Ovary (tissue), 9 donors: ENCODE measurements around the gene MYL4. TPM values are rescaled to one million over a fixed set of nuclear protein-coding genes. Genes with fewer than 3 reads are reported as not detected.

Experiments used
- DNase-seq, 5 donors: peaks; one replicate each; pipeline ENCODE4 v3.0.0-alpha.2; 2019 to 2020
- H3K27ac ChIP-seq, 2 donors: fragments of 200-600 bp; one replicate each; pipeline versions ENCODE4 v1.5.1 to v1.8.0; 2019 to 2022
- H3K27me3 ChIP-seq: fragments of 200-600 bp; one replicate; pipeline ENCODE4 v1.8.0; 2022
- H3K36me3 ChIP-seq: fragments of 200-600 bp; sonication (generic); one replicate; pipeline ENCODE4 v1.5.1; 2019
- H3K4me1 ChIP-seq: one replicate; pipeline ENCODE4 v1.8.1; 2013; ENCODE audit warnings: mild to moderate bottlenecking, moderate library complexity; ENCODE audit not compliant: insufficient read depth
- H3K4me3 ChIP-seq: fragments of 200-600 bp; sonication (generic); one replicate; pipeline ENCODE4 v1.5.1; 2017
- H3K9me3 ChIP-seq, 2 donors: fragments of 200-600 bp in 1 of 2; sonication (generic) in 1 of 2; one replicate each; pipeline versions ENCODE4 v1.5.1 to v1.8.1; 2013 to 2019; ENCODE audit warnings: mild to moderate bottlenecking in 1 of 2, moderate library complexity in 1 of 2
- CTCF ChIP-seq, 3 donors: fragments of 450-650 bp in 2 of 3; fragments of 200-600 bp in 1 of 3; IDR thresholded peaks; one replicate each; pipeline versions ENCODE4 v1.5.1 to v1.8.0; 2016 to 2022; ENCODE audit warnings: antibody characterized with exemption in 3 of 3, mild to moderate bottlenecking in 1 of 3
- EP300 ChIP-seq: sonication (generic); formaldehyde crosslinking; IDR thresholded peaks from one replicate; pipeline ENCODE4 v1.6.1; 2017; ENCODE audit warnings: antibody characterized with exemption
- POLR2A ChIP-seq: fragments of 450-650 bp; IDR thresholded peaks from one replicate; pipeline ENCODE4 v1.6.1; 2017; ENCODE audit warnings: antibody characterized with exemption, mild to moderate bottlenecking, moderate library complexity
- WGBS, 3 donors: extraction: QIAGEN DNeasy Blood & Tissue Kit in 1 of 3; methylation state at CpG; one replicate each; pipeline versions ENCODE4 v1.1.5 to v1.1.7; 2013 to 2017; 5-methylcytosine and 5-hydroxymethylcytosine counted together
- intact Hi-C, 4 donors: fragments of 100-400 bp; cut with DNase I; formaldehyde crosslinking; loops; one replicate each; pipeline versions ENCODE4 v1.11.0 to v1.15.1; 2022 to 2023
- polyA plus RNA-seq, 2 donors: library from polyadenylated mRNA; stranded (reverse); fragments of 200-250 nt in 1 of 2; fragments of 350-450 nt in 1 of 2; fragmentation: Illumina TruSeq in 1 of 2; extraction: RNeasy Lipid Tissue Mini Kit (QIAGEN cat#74804) in 1 of 2; gene quantifications; one replicate each; pipeline ENCODE4 v1.2.3, GENCODE V29; 2013 to 2014
- total RNA-seq, 7 donors: library from RNA; depleted of rRNA in 2 of 7; stranded (reverse); fragments of >200 nt in 2 of 7; fragmentation: NEBNext Ultra II Directional in 3 of 7; extraction: Animal tissue kit (Norgen Biotek cat#: 25700) in 3 of 7; gene quantifications; one replicate each; pipeline versions ENCODE4 v1.1.0 to v1.2.4, GENCODE V29; 2016 to 2023
- donor health status: DM: no; HTN: no; CAD: no; lungs with moderate emphysema.
- donor health status: DM: no; HTN: no; CAD: no.
- donor health status: Bipolar disorder and iron deficiency.
- donor health status: DM: yes; HTN: yes; CAD: no.
- donor health status: DM: no; HTN: no; CAD: no.
- donor health status: DM: yes; HTN: yes; CAD: no.

MYL4 gene
- total and polyA plus RNA-seq, 9 donors, result 0.28 to 0.79 (median 0.37) TPM; not detected in 5

GRCh38 chr17:47193931-47194511 lies 15.1 kb upstream of the MYL4 start:
- TF ChIP-seq EP300 (no peak), POLR2A (no peak), CTCF (IDR thresholded peaks at IDR 0.05) (no peak)
- Histone ChIP-seq H3K36me3 (no peaks in the 10 kb centered on the region), H3K9me3 (no peaks in the 10 kb centered on the region), H3K4me3 (no peak overlapping the region), H3K27me3 (no peaks in the 10 kb centered on the region), H3K27ac (no peak overlapping the region), H3K4me1 (no peaks in the 10 kb centered on the region)
- intact Hi-C loops, result no loop called here
- no peak for DNase-seq
- WGBS, 3 donors, result 96 to 97% (median 97%) methylated on average over 4 of the region's 4 CpGs

- no peak overlapping the region for H3K27ac ChIP-seq
- intact Hi-C loops, result no loop called here
- no peaks in the 10 kb centered on the region for H3K4me1 ChIP-seq
- TF ChIP-seq POLR2A, result no peak
- no peak for TF ChIP-seq CTCF (IDR thresholded peaks at IDR 0.05)
- no peak for TF ChIP-seq EP300
- no peaks in the 10 kb centered on the region for H3K27me3 ChIP-seq
- no peak for DNase-seq
- H3K4me3 ChIP-seq, result no peak overlapping the region
- H3K9me3 ChIP-seq, result no peaks in the 10 kb centered on the region
- no peaks in the 10 kb centered on the region for H3K36me3 ChIP-seq
These were observed 11.3 kb upstream of the MYL4 start for GRCh38 chr17:47197821-47198220.

GRCh38 chr17:47199627-47200324 lies 9.4 kb upstream of the MYL4 start:
- Histone ChIP-seq H3K27ac (no peak overlapping the region), H3K27me3 (no peaks in the 10 kb centered on the region)
- TF ChIP-seq EP300 (no peak), CTCF (IDR thresholded peaks at IDR 0.05) (no peak), POLR2A (no peak)

GRCh38 chr17:47200325-47200664 lies 8.9 kb upstream of the MYL4 start:
- H3K4me3 ChIP-seq, result no peak overlapping the region

More at GRCh38 chr17:47199627-47200324, 9.4 kb upstream of the MYL4 start:
- intact Hi-C loops, result no loop called here
- Histone ChIP-seq H3K9me3 (no peaks in the 10 kb centered on the region), H3K4me1 (peaks cover 1% of the 10 kb centered on the region), H3K4me3 (no peak overlapping the region), H3K36me3 (no peaks in the 10 kb centered on the region)
- no peak for DNase-seq
- WGBS, 3 donors, result 95 to 98% (median 96%) methylated on average over 8 of the region's 8 CpGs

More at GRCh38 chr17:47200325-47200664, 8.9 kb upstream of the MYL4 start:
- Histone ChIP-seq H3K9me3 (no peaks in the 10 kb centered on the region), H3K27ac (no peak overlapping the region), H3K27me3 (no peaks in the 10 kb centered on the region), H3K36me3 (no peaks in the 10 kb centered on the region), H3K4me1 (peaks cover 6% of the 10 kb centered on the region)
- WGBS, 3 donors, result 82 to 86% (median 84%) methylated on average over 4 of the region's 4 CpGs
- intact Hi-C loops, result no loop called here
- no peak for DNase-seq
- TF ChIP-seq POLR2A (no peak), CTCF (IDR thresholded peaks at IDR 0.05) (no peak), EP300 (no peak)
